ENCODE measurements around the gene TPMT.

TPMT gene

DNA sequence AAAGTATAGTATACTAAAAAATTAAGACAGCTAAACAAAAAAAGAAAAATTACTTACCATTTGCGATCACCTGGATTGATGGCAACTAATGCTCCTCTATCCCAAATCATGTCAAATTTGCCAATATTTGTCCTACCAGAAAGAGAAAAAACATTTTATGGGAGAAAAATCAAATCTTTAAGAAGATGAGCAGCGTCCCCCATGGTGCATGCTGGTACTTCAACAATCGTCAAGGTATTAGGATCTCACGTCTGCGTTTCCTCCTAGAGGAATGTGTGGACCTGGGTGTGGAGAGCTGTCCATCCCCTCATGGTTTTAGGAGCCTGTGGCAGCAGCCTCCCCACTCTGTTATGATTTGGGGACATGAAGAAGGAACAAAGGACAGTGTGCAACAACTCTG is 16.0 kb downstream of the TPMT start:
- Histone ChIP-seq H3K36me3 (ENCODE audit: insufficient read depth, low read length) (peaks cover 46% of the 10 kb centered on the region), H3K4me3 (ENCODE audit: low read depth, low read length, poor library complexity, severe bottlenecking) (no peak overlapping the region), H4K20me1 (ENCODE audit: insufficient read depth, low read length) (no peaks in the 10 kb centered on the region)

GRCh38 chr6:18136260-18136659 is 18.6 kb downstream of the TPMT start:
- Histone ChIP-seq H3K27ac (ENCODE audit: low read depth, low read length, poor library complexity, severe bottlenecking) (no peak overlapping the region), H4K20me1 (ENCODE audit: insufficient read depth, low read length) (no peaks in the 10 kb centered on the region), H3K4me3 (ENCODE audit: low read depth, low read length, poor library complexity, severe bottlenecking) (no peak overlapping the region), H3K4me2 (ENCODE audit: low read length) (no peak overlapping the region), H3K36me3 (ENCODE audit: insufficient read depth, low read length) (peaks cover 33% of the 10 kb centered on the region), H3F3A (ENCODE audit: insufficient read depth, low read length) (no peaks in the 10 kb centered on the region), H2AFZ (ENCODE audit: low read length) (no peak overlapping the region), H3K27me3 (ENCODE audit: insufficient read depth, low read length) (no peaks in the 10 kb centered on the region), H3K9ac (ENCODE audit: low read length) (no peak overlapping the region), H3K4me1 (ENCODE audit: insufficient read depth, low read length, severe bottlenecking) (no peaks in the 10 kb centered on the region), H3K79me2 (ENCODE audit: insufficient read depth, low read length) (no peaks in the 10 kb centered on the region), H3K9me2 (ENCODE audit: low read depth, low read length) (no peaks in the 10 kb centered on the region), H3K9me3 (ENCODE audit: low read length) (no peaks in the 10 kb centered on the region)
- TF ChIP-seq, protein P1, sequence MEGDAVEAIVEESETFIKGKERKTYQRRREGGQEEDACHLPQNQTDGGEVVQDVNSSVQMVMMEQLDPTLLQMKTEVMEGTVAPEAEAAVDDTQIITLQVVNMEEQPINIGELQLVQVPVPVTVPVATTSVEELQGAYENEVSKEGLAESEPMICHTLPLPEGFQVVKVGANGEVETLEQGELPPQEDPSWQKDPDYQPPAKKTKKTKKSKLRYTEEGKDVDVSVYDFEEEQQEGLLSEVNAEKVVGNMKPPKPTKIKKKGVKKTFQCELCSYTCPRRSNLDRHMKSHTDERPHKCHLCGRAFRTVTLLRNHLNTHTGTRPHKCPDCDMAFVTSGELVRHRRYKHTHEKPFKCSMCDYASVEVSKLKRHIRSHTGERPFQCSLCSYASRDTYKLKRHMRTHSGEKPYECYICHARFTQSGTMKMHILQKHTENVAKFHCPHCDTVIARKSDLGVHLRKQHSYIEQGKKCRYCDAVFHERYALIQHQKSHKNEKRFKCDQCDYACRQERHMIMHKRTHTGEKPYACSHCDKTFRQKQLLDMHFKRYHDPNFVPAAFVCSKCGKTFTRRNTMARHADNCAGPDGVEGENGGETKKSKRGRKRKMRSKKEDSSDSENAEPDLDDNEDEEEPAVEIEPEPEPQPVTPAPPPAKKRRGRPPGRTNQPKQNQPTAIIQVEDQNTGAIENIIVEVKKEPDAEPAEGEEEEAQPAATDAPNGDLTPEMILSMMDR (IDR thresholded peaks at IDR 0.05; ENCODE audit: low read length): no peak

More for the DNA sequence above, 16.0 kb downstream of the TPMT start:
- Histone ChIP-seq H3K9ac (ENCODE audit: low read length) (no peak overlapping the region), H3K9me3 (ENCODE audit: low read length) (no peaks in the 10 kb centered on the region), H3K27ac (ENCODE audit: low read depth, low read length, poor library complexity, severe bottlenecking) (no peak overlapping the region), H3F3A (ENCODE audit: insufficient read depth, low read length) (no peaks in the 10 kb centered on the region), H3K79me2 (ENCODE audit: insufficient read depth, low read length) (no peaks in the 10 kb centered on the region), H2AFZ (ENCODE audit: low read length) (no peak overlapping the region), H3K9me2 (ENCODE audit: low read depth, low read length) (no peaks in the 10 kb centered on the region), H3K4me2 (ENCODE audit: low read length) (no peak overlapping the region), H3K4me1 (ENCODE audit: insufficient read depth, low read length, severe bottlenecking) (no peaks in the 10 kb centered on the region), H3K27me3 (ENCODE audit: insufficient read depth, low read length) (no peaks in the 10 kb centered on the region)
- no peak for TF ChIP-seq EZH2 (IDR thresholded peaks at IDR 0.05; ENCODE audit: borderline replicate concordance, low read length)
- TF ChIP-seq, protein P1 (IDR thresholded peaks at IDR 0.05; ENCODE audit: low read length): peak; percentile 14; the same call in 1 of the 2 replicates

DNA sequence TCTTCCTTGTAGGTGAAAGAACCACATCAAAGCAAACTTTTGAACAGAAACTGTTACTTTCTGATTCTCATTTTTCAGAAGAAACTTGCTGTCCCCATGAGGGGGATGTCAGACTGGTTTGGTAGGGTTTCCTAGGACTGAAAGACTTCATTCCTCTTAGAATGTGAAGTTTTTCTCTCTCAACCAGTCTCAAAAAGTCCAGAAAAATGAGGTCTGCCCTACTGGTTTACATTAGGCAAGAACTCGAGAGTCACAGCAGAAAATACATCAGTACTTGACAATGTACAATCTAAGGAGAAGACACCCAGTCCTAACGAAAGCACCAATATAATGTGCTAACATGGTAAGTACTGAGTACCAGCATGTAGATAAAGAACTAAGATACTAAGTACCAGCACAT is 19.7 kb downstream of the TPMT start:
- H3K36me3 ChIP-seq (ENCODE audit: insufficient read depth, low read length): peaks cover 31% of the 10 kb centered on the region
- no peak overlapping the region for H3K27ac ChIP-seq (ENCODE audit: low read depth, low read length, poor library complexity, severe bottlenecking)
- TF ChIP-seq, protein P1 (IDR thresholded peaks at IDR 0.05; ENCODE audit: low read length): no peak
- no peak overlapping the region for H3K4me3 ChIP-seq (ENCODE audit: low read depth, low read length, poor library complexity, severe bottlenecking)
- no peaks in the 10 kb centered on the region for H4K20me1 ChIP-seq (ENCODE audit: insufficient read depth, low read length)
- no peak overlapping the region for H3K9ac ChIP-seq (ENCODE audit: low read length)
- H3K9me3 ChIP-seq (ENCODE audit: low read length): no peaks in the 10 kb centered on the region
- no peaks in the 10 kb centered on the region for H3K27me3 ChIP-seq (ENCODE audit: insufficient read depth, low read length)
- no peaks in the 10 kb centered on the region for H3K79me2 ChIP-seq (ENCODE audit: insufficient read depth, low read length)
- H3K4me2 ChIP-seq (ENCODE audit: low read length): no peak overlapping the region
- H3K4me1 ChIP-seq (ENCODE audit: insufficient read depth, low read length, severe bottlenecking): no peaks in the 10 kb centered on the region
- no peaks in the 10 kb centered on the region for H3K9me2 ChIP-seq (ENCODE audit: low read depth, low read length)
- no peak overlapping the region for H2AFZ ChIP-seq (ENCODE audit: low read length)
- H3F3A ChIP-seq (ENCODE audit: insufficient read depth, low read length): no peaks in the 10 kb centered on the region
